Spleen (tissue), 11 donors: ENCODE measurements around the gene SLC15A5. TPM values are rescaled to one million over a fixed set of nuclear protein-coding genes. Genes with fewer than 3 reads are reported as not detected.

Experiments used
- DNase-seq: peaks from one replicate; pipeline ENCODE4 v3.0.0-alpha.2; 2020
- H3K27ac ChIP-seq, 8 donors: fragments of 200-600 bp; sonication (generic) in 7 of 8; 1 replicate in 4 of 8; 2 replicates in 4 of 8; pipeline versions ENCODE4 v1.5.0 to v1.8.0; 2016 to 2021; ENCODE audit warnings: inconsistent platforms in 4 of 8, mild to moderate bottlenecking in 4 of 8, moderate library complexity in 1 of 8
- H3K27me3 ChIP-seq, 7 donors: fragments of 200-600 bp; sonication (generic) in 6 of 7; replicated peaks in 1 of 7; 1 replicate in 4 of 7; 2 replicates in 3 of 7; pipeline versions ENCODE4 v1.5.0 to v1.8.0; 2016 to 2021; ENCODE audit warnings: inconsistent platforms in 3 of 7, mild to moderate bottlenecking in 1 of 7
- H3K36me3 ChIP-seq, 6 donors: fragments of 200-600 bp; sonication (generic) in 5 of 6; 1 replicate in 4 of 6; 2 replicates in 2 of 6; pipeline versions ENCODE4 v1.5.0 to v1.8.0; 2016 to 2021; ENCODE audit warnings: inconsistent platforms in 2 of 6
- H3K4me1 ChIP-seq, 6 donors: fragments of 200-600 bp; sonication (generic) in 5 of 6; 1 replicate in 3 of 6; 2 replicates in 3 of 6; pipeline versions ENCODE4 v1.5.0 to v1.8.0; 2016 to 2021; ENCODE audit warnings: inconsistent platforms in 3 of 6
- H3K4me3 ChIP-seq, 8 donors: fragments of 200-600 bp; sonication (generic) in 7 of 8; 1 replicate in 4 of 8; 2 replicates in 4 of 8; pipeline versions ENCODE4 v1.5.0 to v1.8.0; 2016 to 2021; ENCODE audit warnings: inconsistent platforms in 4 of 8, mild to moderate bottlenecking in 4 of 8, moderate library complexity in 2 of 8
- H3K9me3 ChIP-seq, 8 donors: fragments of 200-600 bp; sonication (generic) in 7 of 8; 1 replicate in 4 of 8; 2 replicates in 4 of 8; pipeline versions ENCODE4 v1.5.0 to v1.8.0; 2016 to 2021; ENCODE audit warnings: inconsistent platforms in 4 of 8
- POLR2A ChIP-seq, 3 donors: fragments of 450-650 bp; IDR thresholded peaks; one replicate each; pipeline ENCODE4 v1.5.1; 2017; ENCODE audit warnings: antibody characterized with exemption in 3 of 3, mild to moderate bottlenecking in 1 of 3
- POLR2AphosphoS5 ChIP-seq, 3 donors: sonication (generic); formaldehyde crosslinking; IDR thresholded peaks; one replicate each; pipeline ENCODE4 v1.5.1; 2017; ENCODE audit warnings: antibody characterized with exemption in 3 of 3
- WGBS, 5 donors: extraction: QIAGEN DNeasy Blood & Tissue Kit in 3 of 5; methylation state at CpG; one replicate each; pipeline versions ENCODE4 v1.1.5 to v1.1.7; 2013 to 2018; 5-methylcytosine and 5-hydroxymethylcytosine counted together
- intact Hi-C: fragments of 100-400 bp; cut with DNase I; formaldehyde crosslinking; loops from one replicate; pipeline ENCODE4 v1.15.0; 2023; ENCODE audit warnings: low total_unique reads
- polyA plus RNA-seq, 3 donors: library from polyadenylated mRNA; stranded (reverse); fragments of 200-250 nt; gene quantifications; one replicate each; pipeline ENCODE4 v1.2.1, GENCODE V29; 2013
- total RNA-seq, 7 donors: library from RNA; depleted of rRNA in 3 of 7; stranded (reverse); fragments of >200 nt in 3 of 7; fragmentation: NEBNext Ultra II Directional in 4 of 7; extraction: Animal tissue kit (Norgen Biotek cat#: 25700) in 4 of 7; gene quantifications; one replicate each; pipeline versions ENCODE4 v1.1.0 to v1.2.1, GENCODE V29; 2016 to 2021
- TF ChIP-seq, protein P1 (sequence below), 11 experiments: fragments of 200-600 bp in 7 of 11; fragments of 450-650 bp in 4 of 11; sonication (generic) in 4 of 11; IDR thresholded peaks in 8 of 11; conservative IDR thresholded peaks in 3 of 11; 1 replicate in 7 of 11; 2 replicates in 4 of 11; pipeline versions ENCODE4 v1.4.0 to v1.8.0; 2016 to 2021; ENCODE audit warnings: antibody characterized with exemption in 11 of 11, inconsistent platforms in 4 of 11, mild to moderate bottlenecking in 1 of 11
- donor health status: healthy with polysubstance abuse.
- donor health status: DM: no; HTN: no; CAD: no; lungs with moderate emphysema.
- donor health status: DM: no; HTN: no; CAD: no.
- donor health status: Bipolar disorder and iron deficiency.
- donor health status: healthy.
- donor health status: DM: no; HTN: no; CAD: no.
- donor health status: DM: yes; HTN: yes; CAD: no.

SLC15A5 gene
- total and polyA plus RNA-seq, 10 donors: not detected

GRCh38 chr12:16187660-16188059 is 89.8 kb downstream of the SLC15A5 start:
- H3K4me3 ChIP-seq: no peak overlapping the region
- no peaks in the 10 kb centered on the region for H3K9me3 ChIP-seq
- H3K4me1 ChIP-seq: no peaks in the 10 kb centered on the region
- H3K27me3 ChIP-seq: no peaks in the 10 kb centered on the region
- no peak for DNase-seq
- no peak for TF ChIP-seq POLR2A (IDR thresholded peaks at IDR 0.05)
- no peak for TF ChIP-seq POLR2AphosphoS5 (IDR thresholded peaks at IDR 0.05)
- TF ChIP-seq, protein P1, sequence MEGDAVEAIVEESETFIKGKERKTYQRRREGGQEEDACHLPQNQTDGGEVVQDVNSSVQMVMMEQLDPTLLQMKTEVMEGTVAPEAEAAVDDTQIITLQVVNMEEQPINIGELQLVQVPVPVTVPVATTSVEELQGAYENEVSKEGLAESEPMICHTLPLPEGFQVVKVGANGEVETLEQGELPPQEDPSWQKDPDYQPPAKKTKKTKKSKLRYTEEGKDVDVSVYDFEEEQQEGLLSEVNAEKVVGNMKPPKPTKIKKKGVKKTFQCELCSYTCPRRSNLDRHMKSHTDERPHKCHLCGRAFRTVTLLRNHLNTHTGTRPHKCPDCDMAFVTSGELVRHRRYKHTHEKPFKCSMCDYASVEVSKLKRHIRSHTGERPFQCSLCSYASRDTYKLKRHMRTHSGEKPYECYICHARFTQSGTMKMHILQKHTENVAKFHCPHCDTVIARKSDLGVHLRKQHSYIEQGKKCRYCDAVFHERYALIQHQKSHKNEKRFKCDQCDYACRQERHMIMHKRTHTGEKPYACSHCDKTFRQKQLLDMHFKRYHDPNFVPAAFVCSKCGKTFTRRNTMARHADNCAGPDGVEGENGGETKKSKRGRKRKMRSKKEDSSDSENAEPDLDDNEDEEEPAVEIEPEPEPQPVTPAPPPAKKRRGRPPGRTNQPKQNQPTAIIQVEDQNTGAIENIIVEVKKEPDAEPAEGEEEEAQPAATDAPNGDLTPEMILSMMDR (IDR thresholded peaks at IDR 0.05 in 8 of 11, conservative IDR thresholded peaks at IDR 0.05 in 3 of 11): no peak
- WGBS, 5 donors: 72 to 85% (median 80%) methylated on average over 8 of the region's 8 CpGs
- intact Hi-C loops: no loop called here
- no peaks in the 10 kb centered on the region for H3K36me3 ChIP-seq
- no peak overlapping the region for H3K27ac ChIP-seq

GRCh38 chr12:16184681-16185080 is 92.8 kb downstream of the SLC15A5 start:
- Histone ChIP-seq H3K36me3 (no peaks in the 10 kb centered on the region), H3K4me3 (no peak overlapping the region), H3K4me1 (no peaks in the 10 kb centered on the region), H3K27ac (no peak overlapping the region), H3K9me3 (peaks cover 0 to 5% (median 0%) of the 10 kb centered on the region in 8 donors), H3K27me3 (no peaks in the 10 kb centered on the region)
- no peak for DNase-seq
- 62 to 82% (median 74%) methylated on average over 2 of the region's 2 CpGs for WGBS, 5 donors
- TF ChIP-seq, protein P1 (IDR thresholded peaks at IDR 0.05 in 8 of 11, conservative IDR thresholded peaks at IDR 0.05 in 3 of 11): no peak
- no peak for TF ChIP-seq POLR2AphosphoS5 (IDR thresholded peaks at IDR 0.05)
- TF ChIP-seq POLR2A (IDR thresholded peaks at IDR 0.05): no peak
- intact Hi-C loops: no loop called here

DNA sequence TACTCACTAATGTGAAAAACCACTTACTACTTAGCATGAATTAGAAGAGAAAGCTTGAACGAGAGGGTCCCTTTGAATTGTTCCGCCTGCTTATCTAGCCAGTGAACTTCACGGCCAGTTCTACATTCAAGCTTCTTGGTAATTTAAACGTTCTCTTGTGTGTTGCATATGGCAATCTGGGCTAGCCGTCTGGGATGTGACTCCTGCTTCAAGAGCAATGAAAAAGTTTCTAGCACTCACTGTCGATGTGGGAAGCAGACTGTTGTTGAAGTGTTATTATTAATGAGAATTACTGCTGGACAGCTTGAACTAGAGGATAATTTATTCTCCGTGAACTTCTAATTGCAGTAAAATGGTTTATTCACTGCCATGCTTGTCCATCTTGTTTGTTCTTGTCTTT is 93.9 kb downstream of the SLC15A5 start:
- intact Hi-C loops: no loop called here

GRCh38 chr12:16175840-16176239 is 101.6 kb downstream of the SLC15A5 start:
- WGBS, 5 donors: 71 to 85% (median 79%) methylated on average over 3 of the region's 3 CpGs
- TF ChIP-seq POLR2A (IDR thresholded peaks at IDR 0.05) (no peak), POLR2AphosphoS5 (IDR thresholded peaks at IDR 0.05) (no peak)
- TF ChIP-seq, protein P1 (IDR thresholded peaks at IDR 0.05 in 8 of 11, conservative IDR thresholded peaks at IDR 0.05 in 3 of 11): no peak
- peaks cover 0 to 6% (median 0%) of the 10 kb centered on the region in 8 donors for H3K9me3 ChIP-seq
- H3K4me1 ChIP-seq: no peaks in the 10 kb centered on the region
- H3K36me3 ChIP-seq: no peaks in the 10 kb centered on the region
- no peak overlapping the region for H3K4me3 ChIP-seq
- H3K27me3 ChIP-seq: no peaks in the 10 kb centered on the region
- H3K27ac ChIP-seq: no peak overlapping the region
- intact Hi-C loops: no loop called here
- no peak for DNase-seq

More for the DNA sequence above, 93.9 kb downstream of the SLC15A5 start:
- H3K27ac ChIP-seq: no peak overlapping the region
- WGBS, 5 donors: 80 to 89% (median 87%) methylated on average over 7 of the region's 7 CpGs
- H3K36me3 ChIP-seq: no peaks in the 10 kb centered on the region
- no peaks in the 10 kb centered on the region for H3K4me1 ChIP-seq
- H3K9me3 ChIP-seq: peaks cover 0 to 6% (median 0%) of the 10 kb centered on the region in 8 donors
- DNase-seq: no peak
- H3K27me3 ChIP-seq: no peaks in the 10 kb centered on the region
- TF ChIP-seq POLR2AphosphoS5 (IDR thresholded peaks at IDR 0.05) (no peak), POLR2A (IDR thresholded peaks at IDR 0.05) (no peak)
- TF ChIP-seq, protein P1 (IDR thresholded peaks at IDR 0.05 in 8 of 11, conservative IDR thresholded peaks at IDR 0.05 in 3 of 11): no peak
- H3K4me3 ChIP-seq: no peak overlapping the region
